SK-N-SH (cell line): Measurements from ENCODE around the gene KRT16. TPM values are rescaled to one million over a fixed set of nuclear protein-coding genes. Genes with fewer than 3 reads are reported as not detected.

Experiments
- CTCF ChIA-PET: fragments of 300-600, 350-600 bp; formaldehyde crosslinking; extraction: SDS; loops from one replicate; lab custom pipeline; 2021; lab: Yijun Ruan, JAX
- POLR2A ChIA-PET: fragments of 350-600 bp; sonication (Branson Sonifier 250); formaldehyde crosslinking; extraction: SDS; loops from one replicate; lab custom pipeline; 2020; ENCODE audit warnings: antibody characterized with exemption, inconsistent platforms; lab: Yijun Ruan, JAX
- DNase-seq: peaks from one replicate; pipeline ENCODE4 v3.0.0; 2012
- H2AFZ ChIP-seq: fragments of 200-600 bp; sonication (generic); 2 replicates; pipeline ENCODE4 v1.8.1; 2016; ENCODE audit warnings: antibody characterized with exemption, mild to moderate bottlenecking, low read depth
- H3F3A ChIP-seq: fragments of 200-600 bp; sonication (generic); replicated peaks from 2 replicates; pipeline ENCODE3; 2016; ENCODE audit warnings: antibody characterized with exemption, mild to moderate bottlenecking; ENCODE audit not compliant: insufficient read depth
- H3K27ac ChIP-seq, 2 experiments: fragments of 200-500 bp in 1 of 2; fragments of 200-600 bp in 1 of 2; sonication (Bioruptor generic) in 1 of 2; sonication (generic), shearing (Covaris generic) in 1 of 2; 2 replicates each; pipeline versions ENCODE4 v1.5.1 to v1.6.1; 2014 to 2016; ENCODE audit warnings: low read depth in 2 of 2, inconsistent platforms in 1 of 2, low read length in 1 of 2, mild to moderate bottlenecking in 1 of 2, mixed read lengths in 1 of 2
- H3K27me3 ChIP-seq: fragments of 200-600 bp; sonication (generic), shearing (Covaris generic); 2 replicates; pipeline ENCODE4 v1.6.1; 2016; ENCODE audit warnings: mixed run types; ENCODE audit not compliant: insufficient read depth
- H3K36me3 ChIP-seq, 2 experiments: fragments of 200-500 bp in 1 of 2; fragments of 200-600 bp in 1 of 2; sonication (Bioruptor generic) in 1 of 2; sonication (generic) in 1 of 2; replicated peaks in 1 of 2; 2 replicates each; pipeline versions ENCODE3 to v1.5.1; 2014 to 2016; ENCODE audit warnings: low read length in 1 of 2, mild to moderate bottlenecking in 1 of 2; ENCODE audit not compliant: insufficient read depth in 2 of 2, control insufficient read depth in 1 of 2
- H3K4me1 ChIP-seq, 2 experiments: fragments of 200-500 bp in 1 of 2; fragments of 200-600 bp in 1 of 2; sonication (Bioruptor generic) in 1 of 2; sonication (generic), shearing (Covaris generic) in 1 of 2; 2 replicates each; pipeline versions ENCODE4 v1.5.1 to v1.6.1; 2014 to 2016; ENCODE audit warnings: low read depth in 1 of 2, low read length in 1 of 2, mixed run types in 1 of 2; ENCODE audit not compliant: insufficient read depth in 2 of 2, control insufficient read depth in 1 of 2
- H3K4me2 ChIP-seq: fragments of 200-600 bp; sonication (generic), shearing (Covaris generic); 2 replicates; pipeline ENCODE4 v1.6.1; 2017; ENCODE audit warnings: mixed run types
- H3K4me3 ChIP-seq, 2 experiments: fragments of 200-500 bp in 1 of 2; fragments of 200-600 bp in 1 of 2; sonication (Bioruptor generic) in 1 of 2; sonication (generic), shearing (Covaris generic) in 1 of 2; 2 replicates each; pipeline versions ENCODE4 v1.5.1 to v1.8.1; 2014 to 2016; ENCODE audit warnings: low read depth in 2 of 2, inconsistent platforms in 1 of 2, low read length in 1 of 2, mild to moderate bottlenecking in 1 of 2, mixed read lengths in 1 of 2, moderate library complexity in 1 of 2
- H3K79me2 ChIP-seq: fragments of 200-600 bp; sonication (generic); 2 replicates; pipeline ENCODE4 v1.8.1; 2017; ENCODE audit warnings: mild to moderate bottlenecking; ENCODE audit not compliant: insufficient read depth
- H3K9ac ChIP-seq: fragments of 200-600 bp; sonication (generic); 2 replicates; pipeline ENCODE4 v1.6.1; 2017; ENCODE audit warnings: mixed run types
- H3K9me2 ChIP-seq: fragments of 200-600 bp; sonication (generic); 2 replicates; pipeline ENCODE4 v1.6.1; 2017; ENCODE audit warnings: mixed run types
- H3K9me3 ChIP-seq: fragments of 200-600 bp; sonication (generic); 2 replicates; pipeline ENCODE4 v1.6.1; 2017; ENCODE audit warnings: mixed run types, mild to moderate bottlenecking, moderate library complexity
- H4K20me1 ChIP-seq: fragments of 200-600 bp; sonication (generic); 2 replicates; pipeline ENCODE4 v1.6.1; 2017; ENCODE audit warnings: mild to moderate bottlenecking, mixed run types; ENCODE audit not compliant: insufficient read depth
- CHD2 ChIP-seq: fragments of 150-350 bp; IDR thresholded peaks from 2 replicates; pipeline ENCODE4 v1.6.1; 2018; ENCODE audit warnings: low read length; ENCODE audit not compliant: partially characterized antibody
- ELF1 ChIP-seq: IDR thresholded peaks from 2 replicates; pipeline ENCODE4 v1.4.0; 2012
- EP300 ChIP-seq, 2 experiments: IDR thresholded peaks; 2 replicates each; pipeline versions ENCODE4 v1.4.0 to v1.6.1; 2012; ENCODE audit warnings: borderline replicate concordance in 1 of 2, low read depth in 1 of 2, low read length in 1 of 2
- EZH2phosphoT487 ChIP-seq: fragments of 200-600 bp; sonication (generic); IDR thresholded peaks from 2 replicates; pipeline ENCODE4 v1.6.1; 2017; ENCODE audit warnings: low read depth, mixed run types, mild to moderate bottlenecking, antibody characterized with exemption, moderate library complexity, borderline replicate concordance
- FOSL2 ChIP-seq: IDR thresholded peaks from 2 replicates; pipeline ENCODE4 v1.4.0; 2012; ENCODE audit warnings: low read depth, mild to moderate bottlenecking, moderate library complexity, borderline replicate concordance
- FOXJ3 ChIP-seq: sonication (generic); formaldehyde crosslinking; IDR thresholded peaks from 2 replicates; pipeline ENCODE4 v1.5.1; 2020; ENCODE audit warnings: mild to moderate bottlenecking, missing genetic modification reagents
- GATA2 ChIP-seq: sonication (generic); formaldehyde crosslinking; IDR thresholded peaks from 2 replicates; pipeline ENCODE4 v1.5.0; 2020; ENCODE audit warnings: mild to moderate bottlenecking, missing genetic modification reagents
- MEF2A ChIP-seq: IDR thresholded peaks from 2 replicates; pipeline ENCODE4 v1.4.0; 2012; ENCODE audit warnings: low read depth, borderline replicate concordance
- MXI1 ChIP-seq: IDR thresholded peaks from 2 replicates; pipeline ENCODE4 v1.6.1; 2012; ENCODE audit warnings: mild to moderate bottlenecking, low read depth, low read length, improper control_type of control experiment
- NRF1 ChIP-seq: IDR thresholded peaks from 2 replicates; pipeline ENCODE4 v1.6.1; 2012; ENCODE audit warnings: low read depth, mild to moderate bottlenecking, low read length
- RAD21 ChIP-seq: IDR thresholded peaks from 2 replicates; pipeline ENCODE4 v1.6.1; 2012; ENCODE audit warnings: mild to moderate bottlenecking, low read length
- SIN3A ChIP-seq: IDR thresholded peaks from 2 replicates; pipeline ENCODE4 v1.6.1; 2012; ENCODE audit warnings: low read depth, mild to moderate bottlenecking, low read length, moderate library complexity, borderline replicate concordance
- TEAD4 ChIP-seq: IDR thresholded peaks from 2 replicates; pipeline ENCODE4 v1.4.0; 2012; ENCODE audit warnings: mild to moderate bottlenecking, borderline replicate concordance; ENCODE audit not compliant: insufficient read depth
- WGBS: methylation state at CpG from one replicate; pipeline ENCODE4 v1.1.6; 2017; ENCODE audit warnings: low lambda C conversion rate; 5-methylcytosine and 5-hydroxymethylcytosine counted together
- polyA plus RNA-seq, 3 experiments: library from polyadenylated mRNA; depleted of rRNA; stranded (reverse); fragments of >200 nt; gene quantifications; 2 replicates each; pipeline ENCODE4 v1.2.3, GENCODE V29; 2012
- TF ChIP-seq, protein P1 (sequence below): IDR thresholded peaks from 2 replicates; pipeline ENCODE4 v1.6.1; 2012; ENCODE audit warnings: mild to moderate bottlenecking, low read depth, low read length, moderate library complexity
- TF ChIP-seq, protein P2 (sequence below): IDR thresholded peaks from 2 replicates; pipeline ENCODE4; 2012
- TF ChIP-seq, protein P3 (sequence below): IDR thresholded peaks from 2 replicates; pipeline ENCODE4 v1.4.0; 2012; ENCODE audit warnings: low read depth, borderline replicate concordance

Gene KRT16
- polyA plus RNA-seq, 1 of the 3 experiments (the other 2 are of a cell fraction): not detected

DNA sequence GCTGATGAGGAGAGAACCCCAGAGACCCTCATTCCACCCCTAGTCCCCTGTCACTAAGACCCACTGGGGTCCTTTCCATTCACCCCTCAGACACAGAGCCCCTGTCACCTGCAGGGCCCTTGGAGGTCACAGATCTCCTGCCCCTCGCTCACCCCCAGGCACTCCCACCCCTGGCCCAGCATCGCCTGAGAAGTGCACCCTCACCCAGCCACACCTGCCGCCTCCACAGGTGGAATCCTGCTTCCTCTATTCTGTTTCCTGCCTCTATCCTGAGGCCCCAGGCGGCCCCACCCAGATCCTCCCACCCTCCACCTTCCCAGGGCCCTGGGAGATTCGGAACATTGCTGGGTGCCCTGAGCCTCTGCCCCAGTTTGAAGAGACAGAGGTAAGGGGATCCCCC is 25.6 kb upstream of the KRT16 start (continued):
- TF ChIP-seq EZH2phosphoT487: no peak

DNA sequence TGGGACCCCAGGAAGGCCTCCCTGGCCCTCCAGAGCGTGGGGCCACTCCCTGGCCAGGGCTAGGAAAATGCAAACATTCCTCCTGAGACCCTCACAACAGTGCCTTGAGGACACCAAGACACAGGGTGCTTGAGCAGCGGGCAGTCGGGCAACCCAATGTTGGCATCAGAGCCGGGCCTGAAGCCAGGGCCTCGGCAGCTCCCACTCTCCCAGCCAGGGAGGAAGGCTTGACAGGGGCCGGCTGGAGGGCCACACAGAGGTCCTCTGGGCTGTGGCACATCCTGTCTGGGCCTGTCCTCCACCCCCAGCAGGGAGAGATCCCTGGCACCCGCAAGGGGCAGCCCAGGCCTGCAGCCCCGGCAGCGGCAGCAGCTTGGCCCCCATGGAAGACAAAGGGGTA is 24.1 kb upstream of the KRT16 start:
- Histone ChIP-seq H3K36me3 (no peaks in the 10 kb centered on the region), H3F3A (no peaks in the 10 kb centered on the region), H4K20me1 (no peaks in the 10 kb centered on the region), H3K4me3 (no peak overlapping the region), H2AFZ (no peak overlapping the region), H3K27ac (no peak overlapping the region; a peak in 1 of 4 replicates), H3K9ac (no peak overlapping the region), H3K9me3 (no peaks in the 10 kb centered on the region), H3K4me1 (peaks cover 0 to 22% of the 10 kb centered on the region in 2 experiments; a peak in 2 of 4 replicates), H3K79me2 (no peaks in the 10 kb centered on the region), H3K4me2 (no peak overlapping the region), H3K27me3 (no peaks in the 10 kb centered on the region), H3K9me2 (no peaks in the 10 kb centered on the region)
- no peak for DNase-seq
- WGBS: 75% methylated on average over 2 of the region's 9 CpGs
- ChIA-PET CTCF (interaction anchor here (1.2 to 7.3 kb wide), 8 partner anchors 9 to 86 kb away, joined by 3 to 79 read pairs (median 6); no protein-coding TSS in a partner anchor), POLR2A (no interaction called here)
- TF ChIP-seq MEF2A: no peak

DNA sequence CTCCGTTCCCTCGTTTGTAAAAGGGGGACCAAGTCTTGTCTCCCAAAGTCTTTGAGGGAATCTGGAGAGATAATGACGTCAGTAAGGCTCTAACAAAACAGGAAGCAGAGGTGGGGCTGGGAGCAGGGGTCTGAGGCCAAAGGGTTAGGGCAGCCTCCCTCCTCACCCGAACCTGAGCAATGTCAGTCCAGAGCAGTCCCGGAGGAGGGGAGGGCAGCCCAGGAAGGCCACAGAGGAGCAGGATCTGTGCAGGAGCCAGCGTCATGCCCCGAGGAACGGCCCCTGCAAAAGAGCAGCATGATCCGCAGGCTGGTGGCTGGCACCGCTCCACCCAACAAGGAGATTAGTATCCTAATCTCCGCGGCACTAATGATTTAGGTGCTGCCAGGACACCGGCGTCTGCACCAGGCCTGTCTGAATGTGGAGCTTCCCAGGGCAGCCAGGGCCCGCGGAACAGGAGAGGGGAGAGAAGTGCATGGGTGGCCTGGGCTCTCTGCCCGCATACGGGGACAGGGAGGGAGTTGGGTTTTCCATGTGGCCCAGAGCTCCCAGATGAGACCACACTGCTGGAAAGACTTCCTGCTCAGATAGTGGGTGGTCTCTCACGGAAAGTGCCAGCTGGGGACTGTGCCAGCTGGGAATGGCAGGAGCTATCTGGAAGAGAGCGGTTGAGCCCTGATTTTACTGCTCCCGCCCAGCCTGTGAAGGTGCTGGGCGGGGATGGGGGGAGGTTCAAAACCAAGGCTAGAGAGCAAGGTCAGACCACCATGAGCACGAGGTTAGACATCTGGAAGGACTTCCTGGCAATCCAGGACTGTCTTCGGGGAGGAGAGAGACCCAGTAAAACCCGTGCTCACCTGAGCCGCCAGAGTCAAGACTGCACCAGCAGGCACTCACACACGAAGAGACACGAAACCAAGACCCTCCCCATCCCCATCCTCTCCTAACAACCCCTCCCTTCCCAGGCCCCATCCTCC is 22.8 kb upstream of the KRT16 start:
- WGBS: 48% methylated on average over 20 of the region's 28 CpGs
- H3K4me1 ChIP-seq: peaks cover 0 to 22% of the 10 kb centered on the region in 2 experiments; a peak in 2 of 4 replicates
- H3K9ac ChIP-seq: no peak overlapping the region
- DNase-seq: peak; percentile 90
- no peaks in the 10 kb centered on the region for H3K9me3 ChIP-seq
- H4K20me1 ChIP-seq: no peaks in the 10 kb centered on the region
- no peaks in the 10 kb centered on the region for H3K9me2 ChIP-seq
- H3K27me3 ChIP-seq: no peaks in the 10 kb centered on the region
- H3K4me2 ChIP-seq: no peak overlapping the region
- peak overlapping the region in 1 of 2 experiments; percentile 84; a peak in 2 of 4 replicates for H3K27ac ChIP-seq
- H2AFZ ChIP-seq: peak overlapping the region; percentile 51; the same call in 1 of the 2 replicates
- no peaks in the 10 kb centered on the region for H3K36me3 ChIP-seq
- H3F3A ChIP-seq: no peaks in the 10 kb centered on the region
- ChIA-PET CTCF (interaction anchor here (0.8 to 7.3 kb wide), 13 partner anchors 9 to 94 kb away, joined by 3 to 79 read pairs (median 4); partner anchors contain the start of gene EIF1), POLR2A (interaction anchor here (1.1 to 1.2 kb wide), 4 partner anchors 53 to 114 kb away, joined by 3 to 6 read pairs (median 3); partner anchors contain the start of gene EIF1)
- no peaks in the 10 kb centered on the region for H3K79me2 ChIP-seq
- no peak overlapping the region for H3K4me3 ChIP-seq
- no peak for TF ChIP-seq TEAD4
- TF ChIP-seq, protein P1, sequence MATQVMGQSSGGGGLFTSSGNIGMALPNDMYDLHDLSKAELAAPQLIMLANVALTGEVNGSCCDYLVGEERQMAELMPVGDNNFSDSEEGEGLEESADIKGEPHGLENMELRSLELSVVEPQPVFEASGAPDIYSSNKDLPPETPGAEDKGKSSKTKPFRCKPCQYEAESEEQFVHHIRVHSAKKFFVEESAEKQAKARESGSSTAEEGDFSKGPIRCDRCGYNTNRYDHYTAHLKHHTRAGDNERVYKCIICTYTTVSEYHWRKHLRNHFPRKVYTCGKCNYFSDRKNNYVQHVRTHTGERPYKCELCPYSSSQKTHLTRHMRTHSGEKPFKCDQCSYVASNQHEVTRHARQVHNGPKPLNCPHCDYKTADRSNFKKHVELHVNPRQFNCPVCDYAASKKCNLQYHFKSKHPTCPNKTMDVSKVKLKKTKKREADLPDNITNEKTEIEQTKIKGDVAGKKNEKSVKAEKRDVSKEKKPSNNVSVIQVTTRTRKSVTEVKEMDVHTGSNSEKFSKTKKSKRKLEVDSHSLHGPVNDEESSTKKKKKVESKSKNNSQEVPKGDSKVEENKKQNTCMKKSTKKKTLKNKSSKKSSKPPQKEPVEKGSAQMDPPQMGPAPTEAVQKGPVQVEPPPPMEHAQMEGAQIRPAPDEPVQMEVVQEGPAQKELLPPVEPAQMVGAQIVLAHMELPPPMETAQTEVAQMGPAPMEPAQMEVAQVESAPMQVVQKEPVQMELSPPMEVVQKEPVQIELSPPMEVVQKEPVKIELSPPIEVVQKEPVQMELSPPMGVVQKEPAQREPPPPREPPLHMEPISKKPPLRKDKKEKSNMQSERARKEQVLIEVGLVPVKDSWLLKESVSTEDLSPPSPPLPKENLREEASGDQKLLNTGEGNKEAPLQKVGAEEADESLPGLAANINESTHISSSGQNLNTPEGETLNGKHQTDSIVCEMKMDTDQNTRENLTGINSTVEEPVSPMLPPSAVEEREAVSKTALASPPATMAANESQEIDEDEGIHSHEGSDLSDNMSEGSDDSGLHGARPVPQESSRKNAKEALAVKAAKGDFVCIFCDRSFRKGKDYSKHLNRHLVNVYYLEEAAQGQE: no peak
- peak; percentile 72 for TF ChIP-seq GATA2 (CRISPR knock-in tag)
- TF ChIP-seq, protein P2, sequence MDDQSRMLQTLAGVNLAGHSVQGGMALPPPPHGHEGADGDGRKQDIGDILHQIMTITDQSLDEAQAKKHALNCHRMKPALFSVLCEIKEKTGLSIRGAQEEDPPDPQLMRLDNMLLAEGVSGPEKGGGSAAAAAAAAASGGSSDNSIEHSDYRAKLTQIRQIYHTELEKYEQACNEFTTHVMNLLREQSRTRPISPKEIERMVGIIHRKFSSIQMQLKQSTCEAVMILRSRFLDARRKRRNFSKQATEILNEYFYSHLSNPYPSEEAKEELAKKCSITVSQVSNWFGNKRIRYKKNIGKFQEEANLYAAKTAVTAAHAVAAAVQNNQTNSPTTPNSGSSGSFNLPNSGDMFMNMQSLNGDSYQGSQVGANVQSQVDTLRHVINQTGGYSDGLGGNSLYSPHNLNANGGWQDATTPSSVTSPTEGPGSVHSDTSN: no peak
- TF ChIP-seq RAD21: no peak
- TF ChIP-seq, protein P3, sequence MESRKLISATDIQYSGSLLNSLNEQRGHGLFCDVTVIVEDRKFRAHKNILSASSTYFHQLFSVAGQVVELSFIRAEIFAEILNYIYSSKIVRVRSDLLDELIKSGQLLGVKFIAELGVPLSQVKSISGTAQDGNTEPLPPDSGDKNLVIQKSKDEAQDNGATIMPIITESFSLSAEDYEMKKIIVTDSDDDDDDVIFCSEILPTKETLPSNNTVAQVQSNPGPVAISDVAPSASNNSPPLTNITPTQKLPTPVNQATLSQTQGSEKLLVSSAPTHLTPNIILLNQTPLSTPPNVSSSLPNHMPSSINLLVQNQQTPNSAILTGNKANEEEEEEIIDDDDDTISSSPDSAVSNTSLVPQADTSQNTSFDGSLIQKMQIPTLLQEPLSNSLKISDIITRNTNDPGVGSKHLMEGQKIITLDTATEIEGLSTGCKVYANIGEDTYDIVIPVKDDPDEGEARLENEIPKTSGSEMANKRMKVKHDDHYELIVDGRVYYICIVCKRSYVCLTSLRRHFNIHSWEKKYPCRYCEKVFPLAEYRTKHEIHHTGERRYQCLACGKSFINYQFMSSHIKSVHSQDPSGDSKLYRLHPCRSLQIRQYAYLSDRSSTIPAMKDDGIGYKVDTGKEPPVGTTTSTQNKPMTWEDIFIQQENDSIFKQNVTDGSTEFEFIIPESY: no peak
- TF ChIP-seq FOSL2: no peak
- 0 out of 2 replicates have a peak, but pooled peaks have one; percentile 55 for TF ChIP-seq FOXJ3 (CRISPR knock-in tag)
- peak in 1 of 2 experiments; percentile 41; a peak in 1 of 4 replicates for TF ChIP-seq EP300 (IDR thresholded peaks at IDR 0.05; ENCODE audit: borderline replicate concordance in 1 of 2, low read depth in 1 of 2, low read length in 1 of 2)
- TF ChIP-seq NRF1: no peak
- TF ChIP-seq ELF1: no peak
- TF ChIP-seq CHD2: peak; percentile 65
- no peak for TF ChIP-seq SIN3A
- TF ChIP-seq MXI1: peak; percentile 89
